Fibroblast of lung (primary cell): ENCODE data around the gene FHIT.

Source experiments
- CTCF ChIP-seq, 2 donors: IDR thresholded peaks in 1 of 2; conservative IDR thresholded peaks in 1 of 2; 1 replicate in 1 of 2; 2 replicates in 1 of 2; pipeline ENCODE4 v1.5.1; 2011 to 2012; ENCODE audit warnings: low read length in 2 of 2, control low read depth in 1 of 2, inconsistent platforms in 1 of 2, low read depth in 1 of 2, mild to moderate bottlenecking in 1 of 2
- EZH2 ChIP-seq: IDR thresholded peaks from 2 replicates; pipeline ENCODE4 v1.5.1; 2012; ENCODE audit warnings: low read length, control low read depth, mild to moderate bottlenecking; ENCODE audit errors: missing control alignments

DNA sequence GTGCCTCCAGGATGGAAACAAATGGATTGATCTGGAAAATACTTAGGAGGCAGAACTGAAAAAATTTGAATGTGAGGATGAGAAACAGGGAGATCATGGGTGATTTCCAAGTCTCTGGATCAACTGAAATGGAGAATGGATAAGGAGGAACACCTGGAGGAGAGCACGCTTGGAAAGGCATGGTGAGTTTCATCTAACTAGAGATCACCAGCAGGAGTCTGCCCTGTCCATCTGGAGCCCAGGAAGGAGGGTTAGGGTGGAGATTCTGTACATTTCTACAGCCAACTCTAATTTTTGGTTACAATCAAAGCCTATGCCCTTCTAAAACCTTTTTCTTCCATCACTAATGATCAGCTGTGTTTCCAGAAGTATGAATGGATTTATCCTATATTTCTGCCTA lies 1205.6 kb downstream of the FHIT start:
- TF ChIP-seq CTCF (conservative IDR thresholded peaks at IDR 0.05 in 1 of 2, IDR thresholded peaks at IDR 0.05 in 1 of 2; ENCODE audit: low read depth in 1 of 2, low read length in 2 of 2) (no peak), EZH2 (no peak)
